Endothelial cell of umbilical vein (primary cell): ENCODE results near the gene KLC1.

Experiments used
- EZH2 ChIP-seq: IDR thresholded peaks from 2 replicates; pipeline ENCODE4 v1.6.1; 2012; ENCODE audit warnings: borderline replicate concordance, low read depth, mild to moderate bottlenecking, moderate library complexity, low read length, inconsistent platforms; ENCODE audit not compliant: severe bottlenecking
- FOS ChIP-seq: IDR thresholded peaks from 2 replicates; pipeline ENCODE4 v1.6.1; 2011; ENCODE audit warnings: mild to moderate bottlenecking, low read length, moderate library complexity, borderline replicate concordance; ENCODE audit not compliant: insufficient read depth
- JUN ChIP-seq: IDR thresholded peaks from 2 replicates; pipeline ENCODE4 v1.6.1; 2011; ENCODE audit warnings: borderline replicate concordance, low read depth; ENCODE audit not compliant: insufficient read length, insufficient read depth
- POLR2A ChIP-seq: IDR thresholded peaks from 2 replicates; pipeline ENCODE4 v1.6.1; 2012; ENCODE audit warnings: low read depth, mild to moderate bottlenecking, control low read depth, low read length
- POLR2AphosphoS5 ChIP-seq: IDR thresholded peaks from 2 replicates; pipeline ENCODE4 v1.6.1; 2012; ENCODE audit warnings: low read depth, mild to moderate bottlenecking, control low read depth, low read length, moderate library complexity; ENCODE audit not compliant: insufficient read depth
- TF ChIP-seq, protein P1 (sequence below), 2 donors: IDR thresholded peaks; 1 replicate in 1 of 2; 2 replicates in 1 of 2; pipeline ENCODE4 v1.5.1; 2011; ENCODE audit warnings: low read length in 2 of 2, mild to moderate bottlenecking in 2 of 2, moderate library complexity in 2 of 2, control low read depth in 1 of 2, inconsistent platforms in 1 of 2, low read depth in 1 of 2; ENCODE audit not compliant: insufficient read depth in 1 of 2; ENCODE audit errors: extremely low read depth in 1 of 2
- TF ChIP-seq, protein P2 (sequence below): IDR thresholded peaks from 2 replicates; pipeline ENCODE4 v1.6.1; 2011; ENCODE audit not compliant: insufficient read depth, insufficient read length

DNA sequence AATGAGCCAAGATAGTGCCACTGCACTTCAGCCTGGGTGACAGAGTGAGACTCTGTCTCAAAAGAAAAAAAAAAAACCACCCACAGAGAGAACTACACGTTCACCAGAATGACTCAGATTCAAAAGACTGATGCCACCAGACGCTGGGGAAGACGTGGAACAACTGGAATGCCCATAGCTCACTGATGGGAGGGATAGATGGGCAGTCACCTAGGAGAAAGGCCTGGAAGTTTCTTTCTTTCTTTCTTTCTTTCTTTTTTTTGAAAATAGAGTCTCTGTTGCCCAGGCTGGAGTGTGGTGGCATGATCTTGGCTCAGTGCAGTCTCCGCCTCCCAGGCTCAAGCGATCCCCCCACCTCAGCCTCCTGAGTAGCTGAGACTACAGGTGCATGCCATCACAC, 10.0 kb upstream of the KLC1 start:
- no peak for TF ChIP-seq EZH2
- TF ChIP-seq FOS, result no peak
- no peak for TF ChIP-seq POLR2A
- TF ChIP-seq, protein P1, sequence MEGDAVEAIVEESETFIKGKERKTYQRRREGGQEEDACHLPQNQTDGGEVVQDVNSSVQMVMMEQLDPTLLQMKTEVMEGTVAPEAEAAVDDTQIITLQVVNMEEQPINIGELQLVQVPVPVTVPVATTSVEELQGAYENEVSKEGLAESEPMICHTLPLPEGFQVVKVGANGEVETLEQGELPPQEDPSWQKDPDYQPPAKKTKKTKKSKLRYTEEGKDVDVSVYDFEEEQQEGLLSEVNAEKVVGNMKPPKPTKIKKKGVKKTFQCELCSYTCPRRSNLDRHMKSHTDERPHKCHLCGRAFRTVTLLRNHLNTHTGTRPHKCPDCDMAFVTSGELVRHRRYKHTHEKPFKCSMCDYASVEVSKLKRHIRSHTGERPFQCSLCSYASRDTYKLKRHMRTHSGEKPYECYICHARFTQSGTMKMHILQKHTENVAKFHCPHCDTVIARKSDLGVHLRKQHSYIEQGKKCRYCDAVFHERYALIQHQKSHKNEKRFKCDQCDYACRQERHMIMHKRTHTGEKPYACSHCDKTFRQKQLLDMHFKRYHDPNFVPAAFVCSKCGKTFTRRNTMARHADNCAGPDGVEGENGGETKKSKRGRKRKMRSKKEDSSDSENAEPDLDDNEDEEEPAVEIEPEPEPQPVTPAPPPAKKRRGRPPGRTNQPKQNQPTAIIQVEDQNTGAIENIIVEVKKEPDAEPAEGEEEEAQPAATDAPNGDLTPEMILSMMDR (IDR thresholded peaks at IDR 0.05; ENCODE audit: extremely low read depth in 1 of 2, insufficient read depth in 1 of 2, low read depth in 1 of 2, low read length in 2 of 2), result no peak
- no peak for TF ChIP-seq POLR2AphosphoS5
- TF ChIP-seq, protein P2, sequence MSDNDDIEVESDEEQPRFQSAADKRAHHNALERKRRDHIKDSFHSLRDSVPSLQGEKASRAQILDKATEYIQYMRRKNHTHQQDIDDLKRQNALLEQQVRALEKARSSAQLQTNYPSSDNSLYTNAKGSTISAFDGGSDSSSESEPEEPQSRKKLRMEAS, result no peak
- TF ChIP-seq JUN, result no peak
